ENCODE measurements around the gene KIAA0513.

GRCh38 chr16:85092851-85093250, 65.3 kb downstream of the KIAA0513 start:
- TF ChIP-seq CTCF (IDR thresholded peaks at IDR 0.05; ENCODE audit: insufficient read depth, low read length, poor library complexity, severe bottlenecking) (no peak), EZH2phosphoT487 (conservative IDR thresholded peaks at IDR 0.05; ENCODE audit: low read length) (no peak)
